DMS79 (cell line): Measurements from ENCODE around the gene KLHL8.

Experiments used
- DNase-seq: peaks from one replicate; lab custom pipeline; 2025; lab: John Stamatoyannopoulos, UW

KLHL8 gene

DNA sequence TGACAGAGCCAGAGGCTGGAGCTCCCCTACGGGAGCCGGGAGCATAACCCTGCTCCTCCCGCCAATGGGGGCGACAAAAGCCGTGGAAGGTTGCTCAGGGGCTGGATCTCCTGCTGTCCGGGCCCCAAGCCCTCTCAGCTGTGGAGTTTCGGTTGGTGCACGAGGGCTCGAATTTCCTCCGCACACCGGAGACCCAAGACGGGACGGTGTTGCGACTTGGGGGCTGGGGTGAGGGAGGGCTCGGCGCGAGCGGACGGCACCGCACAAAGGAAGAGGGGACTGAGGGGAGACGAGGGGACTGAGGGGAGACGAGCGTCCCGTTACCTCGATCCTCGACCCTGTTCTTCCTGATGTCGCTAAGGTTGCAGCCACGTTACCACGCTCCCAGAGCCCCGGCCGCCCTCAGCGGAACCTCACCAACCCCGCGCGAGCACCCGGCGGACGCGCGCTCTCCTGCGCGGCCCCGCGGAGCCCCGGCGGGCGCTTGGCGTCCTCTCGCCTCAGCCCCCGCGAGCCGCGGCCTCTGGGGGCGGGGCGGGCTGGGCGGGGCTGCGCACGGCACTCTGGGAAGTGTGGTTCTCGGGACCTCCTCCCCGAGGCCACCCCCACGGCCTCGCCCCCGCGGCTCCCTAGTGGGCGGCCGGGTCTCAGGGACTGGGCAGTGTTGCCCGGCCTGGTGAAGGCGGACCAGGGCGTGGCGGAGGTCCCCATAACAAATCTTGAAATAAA is at the start of gene KLHL8:
Gene KLHL8 (minus strand): TSS at position 525 of the 729 bp plus-strand sequence. CDS start 25,079 bp downstream, outside the sequence.
- peak; percentile 53 for DNase-seq

DNA sequence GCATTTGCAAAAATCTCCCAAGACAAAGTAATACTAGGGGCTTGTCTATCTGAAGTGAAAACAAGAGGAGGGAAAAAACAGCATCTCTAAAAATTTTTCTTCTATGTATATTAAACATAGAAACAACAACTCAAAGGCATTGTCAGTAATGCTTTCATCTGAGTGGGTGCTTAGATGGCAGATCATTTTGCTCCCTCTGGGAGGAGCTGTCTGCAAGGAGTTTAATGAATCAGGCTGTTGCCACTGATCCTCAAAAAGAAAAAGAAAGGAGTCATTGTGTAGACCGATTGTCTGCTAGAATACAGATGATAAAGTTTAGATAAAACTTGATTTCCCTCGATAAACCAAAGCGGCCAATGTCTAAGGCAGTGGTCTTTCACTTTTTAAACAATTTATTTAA is 49.7 kb upstream of the KLHL8 start:
- no peak for DNase-seq

DNA sequence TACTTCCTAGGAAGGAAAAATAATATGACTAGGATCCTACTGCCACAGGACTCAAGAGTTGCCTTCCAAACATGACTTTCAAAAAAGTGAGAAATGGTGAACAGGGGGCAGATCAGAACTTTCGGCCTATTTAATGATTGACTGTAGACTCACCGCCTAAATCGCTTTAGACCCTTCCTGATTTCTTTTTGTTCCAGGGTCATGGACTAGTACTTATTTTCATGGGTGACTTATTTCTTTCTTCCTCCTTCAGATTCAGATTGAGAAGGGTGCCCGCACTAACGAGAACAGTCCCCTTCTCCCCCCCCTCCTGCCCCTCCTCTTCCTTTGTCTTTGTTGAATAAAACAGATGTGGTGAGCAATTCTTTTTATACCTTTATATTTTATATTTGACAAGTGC is 48.0 kb upstream of the KLHL8 start:
- no peak for DNase-seq

DNA sequence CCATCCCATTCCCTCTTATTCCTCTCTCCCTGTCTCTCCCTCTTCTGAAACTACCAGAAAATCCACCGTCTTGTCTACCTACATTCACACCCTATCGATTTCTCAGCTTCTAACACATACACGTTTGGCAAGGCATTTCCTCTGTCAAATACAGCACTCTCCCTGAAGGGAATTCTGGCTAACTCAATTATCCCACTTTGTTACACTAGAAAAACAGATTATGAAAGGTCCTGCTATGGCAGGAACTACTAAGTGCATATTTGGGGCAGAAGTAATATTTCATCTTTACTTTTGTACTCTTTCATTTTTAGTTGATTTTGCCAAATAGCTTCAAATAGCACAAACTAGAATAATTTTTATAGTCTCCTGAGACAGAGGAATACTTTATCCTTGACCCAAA is 46.6 kb upstream of the KLHL8 start:
- DNase-seq = no peak

DNA sequence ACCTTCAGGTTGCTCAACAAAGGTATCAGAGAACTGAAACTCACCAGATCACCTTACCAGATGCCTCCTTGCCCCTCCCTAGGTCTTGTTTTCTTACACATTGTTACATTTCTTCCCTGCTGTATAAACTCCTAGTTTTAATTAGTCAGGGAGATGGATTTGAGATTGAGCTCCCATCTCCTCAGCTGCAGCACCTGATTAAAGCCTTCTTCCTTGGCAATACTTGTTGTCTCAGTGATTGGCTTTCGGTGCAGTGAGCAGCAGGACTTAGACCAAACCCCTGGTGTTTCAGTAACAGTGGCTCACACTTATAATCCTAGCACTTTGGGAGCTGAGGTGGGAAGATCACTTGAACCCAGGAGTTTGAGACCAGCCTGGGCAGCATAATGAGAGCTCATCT is 42.5 kb upstream of the KLHL8 start:
- no peak for DNase-seq

DNA sequence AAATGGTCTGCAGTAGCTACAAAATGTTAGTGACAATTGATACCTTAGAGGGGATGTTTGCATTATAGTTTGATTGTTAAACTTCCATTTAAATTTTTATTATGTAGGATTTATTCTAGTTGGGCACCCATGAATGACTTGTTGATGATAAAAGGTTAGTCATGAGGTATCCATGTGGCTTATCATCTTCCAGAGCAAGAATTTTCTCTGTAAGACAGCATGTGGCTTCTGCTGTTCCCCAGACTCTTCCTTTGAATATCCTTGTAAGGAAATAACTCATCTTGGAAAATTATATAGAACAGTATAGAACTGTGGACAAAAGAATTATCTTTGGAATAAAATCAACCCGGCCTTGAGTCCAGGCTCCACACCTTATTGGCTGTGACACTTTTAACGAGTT is 40.1 kb upstream of the KLHL8 start:
- DNase-seq = no peak

DNA sequence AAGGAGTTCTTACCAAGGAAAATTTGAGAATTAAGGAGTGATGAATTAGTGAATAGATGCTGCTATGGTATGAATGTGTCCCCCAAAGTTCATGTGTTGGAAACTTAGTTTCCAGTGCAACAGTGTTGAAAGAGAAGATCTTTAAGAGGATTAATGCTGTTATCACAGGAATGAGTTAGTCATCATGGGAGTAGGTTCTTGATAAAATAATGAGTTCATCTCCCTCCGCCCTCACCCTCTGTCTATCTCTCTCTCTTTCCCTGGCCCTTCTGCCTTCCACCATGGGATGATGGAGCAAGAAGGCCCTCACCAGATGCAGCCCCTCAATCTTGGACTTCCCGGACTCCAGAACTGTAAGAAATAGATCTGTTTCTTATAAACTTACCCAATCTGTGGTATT is 38.3 kb upstream of the KLHL8 start:
- no peak for DNase-seq

DNA sequence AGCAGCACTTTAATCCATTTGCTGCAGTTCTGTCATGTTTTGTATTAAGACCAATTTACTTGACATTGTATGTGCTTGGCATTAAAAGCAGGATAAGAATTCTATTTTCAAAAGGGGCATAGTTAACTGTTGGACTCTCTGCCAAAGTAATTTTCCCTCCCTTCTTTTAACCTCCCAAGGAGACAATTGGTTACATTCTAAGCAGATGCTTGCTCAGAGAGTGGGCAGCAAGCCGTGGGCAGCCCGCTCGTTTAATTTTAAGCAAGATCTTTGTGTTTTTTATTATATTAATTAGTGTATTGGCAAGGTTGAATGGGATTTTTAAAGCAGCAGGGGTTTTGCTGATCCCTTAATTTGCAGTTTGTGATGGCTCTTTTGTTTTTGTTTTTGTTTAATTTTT is 37.1 kb upstream of the KLHL8 start:
- DNase-seq = no peak

DNA sequence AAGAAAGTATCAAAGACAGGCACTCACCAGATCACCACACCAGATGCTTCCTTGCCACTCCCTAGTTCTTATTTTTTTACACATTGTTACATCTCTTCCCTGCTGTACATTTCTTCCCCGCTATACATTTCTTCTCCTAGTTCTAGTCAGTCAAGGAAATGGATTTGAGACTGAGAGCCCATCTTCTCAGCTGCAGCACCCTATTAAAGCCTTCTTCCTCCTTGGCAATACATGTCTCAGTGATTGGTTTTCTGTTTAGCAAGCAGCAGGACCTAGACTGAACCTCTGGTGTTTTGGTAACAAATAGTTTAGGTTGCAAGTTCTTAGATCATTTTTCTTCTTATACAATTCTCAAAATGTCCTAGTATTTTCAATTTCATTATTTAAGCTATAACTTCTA is 35.3 kb upstream of the KLHL8 start:
- no peak for DNase-seq

DNA sequence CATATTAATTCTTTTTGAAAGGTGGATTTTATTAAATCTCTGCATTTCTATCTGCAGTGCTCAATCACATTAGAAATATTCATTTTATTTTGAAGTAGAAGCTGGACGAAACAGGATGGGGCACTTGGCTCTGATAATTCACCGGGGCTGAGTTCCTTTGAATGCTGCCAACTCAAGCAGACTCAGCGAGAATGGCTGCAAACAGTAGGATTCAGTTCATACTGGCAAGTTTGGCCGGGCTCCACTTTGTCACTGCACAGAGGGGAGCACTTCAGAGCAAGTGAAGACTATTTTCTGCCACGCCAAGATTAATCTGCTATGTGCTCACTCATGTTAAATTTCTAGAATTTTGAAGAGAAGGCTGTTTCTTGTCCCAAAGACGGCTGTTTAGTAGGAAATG is 30.7 kb upstream of the KLHL8 start:
- DNase-seq = no peak

DNA sequence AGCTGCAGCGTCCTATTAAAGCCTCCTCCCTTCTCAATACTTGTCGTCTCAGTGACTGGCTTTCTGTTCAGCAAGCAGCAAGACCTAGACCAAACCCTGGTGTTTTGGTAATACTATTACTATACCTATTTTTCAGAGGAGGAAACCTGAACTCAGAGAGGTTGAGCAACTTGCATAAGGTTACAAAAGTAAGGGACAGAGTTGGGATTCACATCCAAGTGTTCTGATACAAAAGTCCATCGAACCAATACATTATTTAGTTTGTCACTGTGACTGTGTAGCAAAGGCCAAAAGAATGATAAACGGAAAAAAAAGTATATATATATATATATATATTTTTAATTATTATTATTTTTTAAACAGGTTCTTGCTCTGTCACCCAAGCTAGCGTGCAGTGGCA is 29.9 kb upstream of the KLHL8 start:
- no peak for DNase-seq

DNA sequence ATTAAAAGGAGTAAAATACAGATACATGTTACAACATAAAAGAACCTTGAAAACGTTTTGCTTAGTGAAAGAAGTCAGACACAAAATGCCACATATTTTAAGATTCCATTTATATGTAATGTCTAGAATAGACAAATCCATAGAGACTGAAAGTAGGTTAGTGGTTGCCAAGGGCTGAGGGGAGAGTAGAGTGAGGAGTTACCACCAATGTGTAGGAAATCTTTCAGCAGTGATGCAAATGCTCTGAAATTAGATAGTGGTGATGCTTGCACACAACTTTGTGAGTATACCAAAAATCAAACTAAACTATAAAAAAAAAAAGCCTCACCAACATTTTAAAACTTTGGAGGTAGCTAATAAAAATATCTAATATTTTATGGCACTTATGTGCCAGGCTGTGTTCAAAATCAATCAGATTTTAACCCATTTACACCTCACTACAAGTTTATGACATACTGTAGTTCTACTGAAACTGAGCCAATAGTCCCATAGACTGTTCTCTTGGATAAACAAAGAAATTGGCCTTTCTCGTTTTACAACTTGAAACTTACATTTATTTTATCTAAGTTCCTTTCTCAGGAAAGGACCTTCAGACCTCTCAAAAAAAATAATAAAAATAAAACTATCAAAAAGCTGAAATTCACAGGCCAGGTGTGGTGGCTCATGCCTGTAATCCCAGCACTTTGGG is 29.1 kb upstream of the KLHL8 start:
- DNase-seq = no peak

DNA sequence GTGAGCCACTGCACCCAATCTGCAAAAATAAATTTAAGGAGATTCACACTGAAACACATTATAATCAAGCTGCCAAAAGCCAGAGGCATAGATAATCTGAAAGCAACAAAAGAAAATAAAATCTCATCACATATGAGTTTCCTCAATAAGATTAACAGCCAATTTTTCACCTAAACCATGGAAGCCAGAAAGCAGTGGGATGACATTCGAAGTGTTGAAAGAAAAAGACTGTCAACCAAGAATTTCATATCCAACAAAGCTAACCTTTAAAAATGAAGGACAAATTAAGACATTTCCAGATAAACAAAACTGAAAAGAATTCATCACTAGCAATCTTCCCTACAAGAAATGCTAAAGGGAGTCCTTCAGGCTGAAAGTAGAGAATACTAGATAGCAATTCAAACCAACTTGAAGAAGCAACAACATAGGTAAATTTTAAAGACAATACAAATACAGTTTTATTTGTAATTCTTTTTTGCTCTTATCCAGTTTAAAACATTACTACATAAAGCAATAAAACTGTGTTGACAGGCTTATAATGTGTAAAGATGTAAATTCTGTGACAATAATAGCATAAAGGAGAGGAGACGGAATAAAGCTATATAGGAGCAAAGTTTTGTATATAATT is 23.1 kb upstream of the KLHL8 start:
- DNase-seq = no peak

DNA sequence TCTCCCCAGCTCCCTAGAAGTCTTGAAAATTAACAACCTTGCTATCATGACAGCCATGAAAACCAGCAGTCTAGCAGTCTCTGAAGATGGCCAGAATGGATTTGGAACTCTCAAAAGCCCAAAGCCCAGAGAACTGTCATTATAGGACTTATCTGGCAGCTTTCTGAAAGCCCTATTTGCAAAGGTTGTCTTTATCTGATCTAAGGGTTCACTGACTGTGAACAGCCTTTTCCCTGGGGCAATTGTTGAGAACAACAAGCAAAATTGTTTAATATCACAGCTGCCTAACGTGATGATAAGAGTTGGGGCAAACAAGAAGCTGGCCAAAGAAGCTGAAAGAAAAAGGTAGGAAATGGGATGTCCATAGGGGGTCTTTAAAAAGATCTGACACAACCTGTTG is 20.9 kb upstream of the KLHL8 start:
- DNase-seq = no peak

DNA sequence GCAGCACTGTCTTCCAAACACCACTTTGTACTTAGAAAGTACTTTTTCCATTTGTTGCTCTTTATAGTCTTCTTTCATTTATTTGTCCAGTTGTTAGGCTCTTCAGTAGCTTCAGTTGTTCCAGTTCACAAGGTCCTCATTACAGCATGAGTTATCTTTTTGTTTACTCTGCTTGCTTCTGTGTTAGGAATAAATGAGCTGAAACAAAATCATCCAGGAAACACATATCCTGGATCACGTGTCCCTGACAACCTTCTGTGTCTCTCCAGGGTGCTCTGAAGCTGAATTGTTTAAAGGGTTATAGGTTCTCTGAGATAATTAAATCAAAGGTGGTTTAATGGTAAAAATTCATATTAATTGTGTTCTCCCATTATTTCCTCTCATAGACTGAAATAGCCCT is 19.9 kb upstream of the KLHL8 start:
- DNase-seq = no peak

DNA sequence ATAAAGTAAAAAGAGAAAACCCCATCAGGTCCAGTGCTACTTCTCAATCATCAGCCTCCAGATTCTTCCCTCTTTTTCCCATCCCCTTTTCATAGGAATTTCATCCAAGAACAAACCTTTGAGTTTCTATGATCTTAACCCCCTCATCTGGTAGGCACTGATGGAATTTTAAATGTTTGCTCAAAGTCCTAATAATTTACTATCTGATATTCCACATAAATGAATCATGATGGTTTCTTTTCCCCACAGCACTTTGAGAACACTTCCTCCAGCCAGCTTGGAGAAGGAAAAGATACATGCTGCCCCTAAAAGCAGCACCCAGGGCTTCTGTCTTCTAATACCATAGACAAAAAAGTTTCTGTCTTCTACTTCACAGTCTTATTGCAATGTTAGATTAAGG is 19.4 kb upstream of the KLHL8 start:
- no peak for DNase-seq

DNA sequence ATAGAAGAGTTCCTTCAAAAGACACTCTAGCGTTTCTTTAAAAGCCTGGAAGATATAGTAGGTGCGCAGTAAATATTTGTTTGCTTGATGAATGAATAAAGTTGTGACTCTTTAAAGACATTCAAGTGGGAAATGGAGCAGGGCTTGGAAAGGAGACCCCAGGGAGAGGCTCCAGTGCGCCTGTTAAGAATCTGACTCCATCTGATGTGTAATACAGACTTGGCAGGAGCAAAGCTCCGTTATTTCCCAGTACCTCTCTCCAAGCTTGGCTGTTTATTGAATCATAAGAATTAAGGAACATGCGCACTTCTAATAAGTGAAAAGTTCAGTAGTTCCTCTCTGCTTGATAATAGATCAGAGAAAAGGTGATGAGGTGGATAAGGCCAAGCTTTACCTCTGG is 18.8 kb upstream of the KLHL8 start:
- DNase-seq = no peak

DNA sequence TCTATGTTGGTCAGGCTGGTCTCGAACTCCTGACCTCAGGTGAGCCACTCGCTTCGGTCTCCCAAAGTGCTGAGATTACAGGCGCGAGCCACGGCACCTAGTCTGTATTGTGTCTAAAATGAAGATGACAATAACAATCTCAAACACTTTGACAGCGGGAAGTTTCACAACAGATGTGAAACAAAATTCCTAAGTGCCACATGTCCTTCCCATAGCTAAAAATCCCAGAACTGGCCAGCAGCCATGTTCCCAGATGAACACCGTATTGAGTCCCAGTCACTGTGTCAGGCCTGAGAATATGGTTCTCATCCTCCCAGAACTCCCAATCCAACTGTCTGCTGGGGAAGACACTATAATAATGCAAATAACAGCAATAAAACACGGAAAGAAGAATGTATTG is 16.4 kb upstream of the KLHL8 start:
- DNase-seq = no peak

DNA sequence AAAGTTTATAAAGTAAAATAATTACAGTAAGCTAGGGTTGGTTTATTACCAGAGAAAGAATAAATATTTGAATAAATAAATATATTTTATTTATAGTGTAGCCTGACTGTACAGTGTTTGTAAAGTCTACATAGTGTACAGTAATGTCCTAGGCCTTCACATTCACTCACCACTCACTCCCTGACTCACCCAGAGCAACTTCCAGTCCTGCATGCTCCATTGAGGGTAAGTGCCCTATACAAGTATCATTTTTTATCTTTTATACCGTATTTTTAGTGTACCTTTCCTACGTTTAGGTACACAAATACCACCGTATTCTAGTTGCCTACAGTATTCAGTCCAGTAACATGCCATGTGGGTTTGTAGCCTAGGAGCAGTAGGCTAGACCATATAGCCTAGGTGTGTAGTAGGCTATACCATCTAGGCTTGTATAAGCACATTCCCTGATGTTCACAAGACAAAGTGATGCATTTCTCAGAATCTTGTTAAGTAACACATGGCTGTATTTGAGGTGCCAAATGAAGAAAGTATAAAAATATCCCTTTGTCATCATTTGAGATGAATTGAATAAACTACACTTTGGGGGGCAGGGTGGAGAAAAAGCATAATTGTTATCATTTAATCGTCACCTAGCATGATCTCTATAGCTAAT is 14.7 kb upstream of the KLHL8 start:
- DNase-seq = no peak

DNA sequence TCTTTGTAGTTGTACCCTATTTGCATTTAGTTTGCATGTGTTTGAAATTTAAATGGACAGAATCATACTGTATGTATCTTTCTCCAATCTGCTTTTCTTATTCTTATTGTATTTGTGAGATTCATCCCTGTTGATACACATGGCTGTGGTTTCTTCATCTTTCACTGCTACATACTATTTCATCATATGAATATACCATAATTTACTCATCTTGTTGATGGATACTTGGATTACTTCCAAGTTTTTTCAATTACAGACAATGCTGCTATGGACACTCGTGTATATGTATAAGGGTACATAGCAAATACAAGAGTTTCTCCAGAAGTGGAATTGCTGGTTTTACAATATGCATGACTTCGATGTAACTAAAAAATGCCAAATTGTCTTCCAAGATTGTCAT is 11.8 kb upstream of the KLHL8 start:
- DNase-seq = no peak

DNA sequence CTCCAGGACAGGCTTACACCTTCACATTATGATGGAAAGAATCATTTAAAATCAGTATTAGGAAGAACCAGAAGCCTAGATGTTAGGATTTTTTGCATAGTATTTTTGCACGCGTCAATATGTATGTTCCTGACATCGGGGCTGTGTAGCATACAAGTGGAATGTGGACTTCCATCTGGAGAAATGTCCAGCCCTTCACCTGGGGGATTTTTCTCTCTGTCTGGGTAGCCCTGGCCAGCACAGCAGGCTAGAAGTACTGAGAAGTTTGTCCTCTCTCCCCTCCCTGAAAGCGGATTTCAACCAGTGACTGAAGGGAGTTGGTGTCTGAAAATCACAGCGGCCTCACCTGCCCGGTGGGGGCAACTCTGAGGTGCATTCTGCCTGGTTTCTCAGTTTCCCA is 10.4 kb upstream of the KLHL8 start:
- DNase-seq = no peak

DNA sequence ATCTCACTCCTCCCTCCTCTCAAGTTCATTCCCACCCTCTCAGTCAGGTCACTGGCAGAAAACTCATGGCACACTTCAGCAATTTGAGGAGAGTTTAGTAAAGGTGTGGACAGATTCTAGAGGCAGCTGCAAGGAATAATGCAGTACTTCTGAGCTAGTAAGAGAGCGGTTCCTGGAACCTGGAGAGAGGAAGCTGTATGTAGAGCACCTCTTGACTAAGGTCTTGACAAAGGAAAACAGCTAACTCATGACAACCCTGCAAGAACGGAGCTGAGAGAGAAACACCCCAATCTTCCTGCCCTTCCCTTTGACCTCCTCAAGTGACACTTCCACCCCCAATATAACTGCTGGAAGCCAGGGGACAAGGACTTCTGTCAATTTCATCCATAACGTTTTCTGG is 9.6 kb upstream of the KLHL8 start:
- DNase-seq = peak; percentile 14

DNA sequence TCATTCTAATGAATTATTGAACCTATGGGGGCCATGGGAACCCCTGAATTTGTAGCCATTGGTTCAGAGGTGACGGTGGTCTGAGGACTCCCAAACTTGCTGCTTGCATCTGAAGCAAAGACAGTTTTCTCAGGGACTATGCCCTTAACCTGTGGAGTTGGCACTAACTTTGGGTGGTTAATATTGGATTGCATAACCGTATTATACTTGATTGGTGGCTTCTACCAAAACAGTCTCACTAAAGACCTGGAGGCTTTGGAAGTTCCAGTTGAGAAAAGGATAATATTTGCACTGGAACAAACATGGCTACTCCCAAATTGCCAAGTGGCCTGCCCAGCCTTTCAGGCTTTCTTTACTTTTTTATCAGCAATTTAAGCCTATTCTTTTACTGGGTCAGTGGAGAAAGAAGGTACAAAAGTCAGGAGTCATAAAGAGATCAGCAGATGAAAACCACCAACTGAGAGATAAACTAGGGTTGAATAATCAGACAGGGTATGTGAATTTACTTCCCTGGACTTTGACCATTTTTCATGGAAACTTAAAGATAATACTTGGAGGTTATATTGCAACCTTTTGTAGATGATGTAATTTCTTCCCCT is 7.9 kb upstream of the KLHL8 start:
- DNase-seq = no peak
